Mesothelial cell of epicardium (in vitro differentiated cells): ENCODE results near the gene TOM1. TPM values are rescaled to one million over a fixed set of nuclear protein-coding genes. Genes with fewer than 3 reads are reported as not detected.
"Not testable (repeated sequence)": the region's sequence is repeated elsewhere in the genome, so short reads cannot be mapped to it uniquely, and the experiment has no call there.

Experiments
- DNase-seq, 2 experiments: peaks; one replicate each; pipeline ENCODE4 v3.0.0; 2021; ENCODE audit warnings: low spot score in 2 of 2; ENCODE audit not compliant: unreplicated experiment in 2 of 2
- H3K27ac Mint-ChIP-seq: 2 replicates; pipeline ENCODE4 v1.8.0; 2021; ENCODE audit warnings: mixed read lengths
- H3K27me3 Mint-ChIP-seq: 2 replicates; pipeline ENCODE4 v1.8.0; 2021; ENCODE audit warnings: low read depth, mixed read lengths
- H3K36me3 Mint-ChIP-seq: 2 replicates; pipeline ENCODE4 v1.8.0; 2021; ENCODE audit warnings: mixed read lengths
- H3K4me1 Mint-ChIP-seq: 2 replicates; pipeline ENCODE4 v1.8.0; 2021; ENCODE audit warnings: mixed read lengths
- H3K4me3 Mint-ChIP-seq: 2 replicates; pipeline ENCODE4 v1.8.0; 2021; ENCODE audit warnings: mild to moderate bottlenecking, moderate library complexity, mixed read lengths
- H3K9me3 Mint-ChIP-seq: 2 replicates; pipeline ENCODE4 v1.8.0; 2021; ENCODE audit warnings: mixed read lengths
- CTCF ChIP-seq: fragments of 200-600 bp; sonication (generic); IDR thresholded peaks from one replicate; pipeline ENCODE4 v1.5.0; 2021; ENCODE audit warnings: antibody characterized with exemption; ENCODE audit not compliant: unreplicated experiment
- total RNA-seq: library from RNA; stranded (reverse); gene quantifications from 3 replicates; pipeline ENCODE4 v1.2.1, GENCODE V29; 2021

Gene TOM1
- total RNA-seq, 1 donor from 2014 or later: 41.4 TPM

- H3K27ac Mint-ChIP-seq: no peak overlapping the region
Measured at GRCh38 chr22:35357883-35358621, 58.4 kb downstream of the TOM1 start.

GRCh38 chr22:35359380-35360065 lies 59.8 kb downstream of the TOM1 start:
- Mint-ChIP-seq H3K27me3 (no peaks in the 10 kb centered on the region), H3K4me1 (no peaks in the 10 kb centered on the region), H3K36me3 (no peaks in the 10 kb centered on the region), H3K4me3 (no peak overlapping the region), H3K27ac (no peak overlapping the region), H3K9me3 (no peaks in the 10 kb centered on the region)
- TF ChIP-seq CTCF: no peak
- no peak for DNase-seq

More at GRCh38 chr22:35357883-35358621, 58.4 kb downstream of the TOM1 start:
- Mint-ChIP-seq H3K4me1 (no peaks in the 10 kb centered on the region), H3K4me3 (no peak overlapping the region), H3K36me3 (no peaks in the 10 kb centered on the region), H3K9me3 (no peaks in the 10 kb centered on the region), H3K27me3 (no peaks in the 10 kb centered on the region)
- no peak for DNase-seq
- TF ChIP-seq CTCF: no peak

- no peak for DNase-seq
- Mint-ChIP-seq H3K27ac (no peak overlapping the region), H3K4me3 (no peak overlapping the region), H3K4me1 (peaks cover under 1% of the 10 kb centered on the region), H3K36me3 (no peaks in the 10 kb centered on the region), H3K9me3 (no peaks in the 10 kb centered on the region), H3K27me3 (no peaks in the 10 kb centered on the region)
- no peak for TF ChIP-seq CTCF
Measured at GRCh38 chr22:35361001-35361558, 61.4 kb downstream of the TOM1 start.

DNA sequence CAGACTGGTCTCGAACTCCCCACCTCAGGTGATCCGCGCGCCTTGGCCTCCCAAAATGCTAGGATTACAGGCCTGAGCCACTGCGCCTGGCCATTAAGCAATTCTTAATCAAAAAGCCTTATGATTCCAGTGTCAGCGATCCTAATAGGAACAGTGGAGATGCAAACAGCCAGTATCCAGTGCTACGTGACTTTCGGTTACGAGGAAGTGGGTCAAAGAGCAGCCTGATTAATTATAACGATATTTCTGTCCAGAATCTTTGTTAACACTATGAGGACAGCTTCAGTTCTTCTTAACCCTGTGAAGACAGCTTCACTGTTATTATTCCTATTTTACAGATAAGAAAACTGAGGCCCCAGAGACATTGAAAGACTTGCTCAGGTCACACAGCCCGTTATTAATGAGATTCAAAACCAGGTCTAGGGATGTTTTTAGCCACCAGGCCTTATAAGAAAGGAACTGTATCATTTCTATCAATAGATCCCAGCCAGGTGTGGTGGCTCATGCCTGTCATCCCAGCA lies 63.9 kb downstream of the TOM1 start:
- H3K27me3 Mint-ChIP-seq: no peaks in the 10 kb centered on the region
- H3K4me3 Mint-ChIP-seq: no peak overlapping the region
- H3K27ac Mint-ChIP-seq: no peak overlapping the region
- no peaks in the 10 kb centered on the region for H3K9me3 Mint-ChIP-seq
- peaks cover 9% of the 10 kb centered on the region for H3K4me1 Mint-ChIP-seq
- H3K36me3 Mint-ChIP-seq: no peaks in the 10 kb centered on the region
- no peak for TF ChIP-seq CTCF
- no peak for DNase-seq

DNA sequence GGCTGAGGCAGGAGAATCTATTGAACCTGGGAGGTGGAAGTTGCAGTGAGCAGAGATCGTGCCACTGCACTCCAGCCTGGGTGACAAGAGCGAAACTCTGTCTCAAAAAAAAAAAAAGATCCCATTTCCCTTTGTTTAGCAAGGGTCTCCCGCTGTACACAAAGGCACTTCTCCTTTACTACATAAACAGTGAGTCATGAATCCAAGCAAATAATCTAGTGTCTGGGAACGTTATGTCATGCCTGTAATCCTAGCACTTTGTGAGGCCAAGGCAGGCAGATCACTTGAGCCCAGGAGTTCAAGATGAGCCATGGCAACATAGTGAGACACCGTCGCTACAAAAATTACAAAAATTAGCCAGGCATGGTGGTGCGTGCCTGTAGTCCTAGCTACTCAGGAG lies 64.5 kb downstream of the TOM1 start:
- H3K27me3 Mint-ChIP-seq, H3K27ac Mint-ChIP-seq, H3K36me3 Mint-ChIP-seq, H3K9me3 Mint-ChIP-seq, H3K4me1 Mint-ChIP-seq, DNase-seq, H3K4me3 Mint-ChIP-seq: not testable (repeated sequence)

- DNase-seq: no peak
- no peaks in the 10 kb centered on the region for H3K27me3 Mint-ChIP-seq
Measured at GRCh38 chr22:35367331-35367886, 67.7 kb downstream of the TOM1 start.

More at GRCh38 chr22:35367331-35367886, 67.7 kb downstream of the TOM1 start:
- Mint-ChIP-seq H3K27ac (no peak overlapping the region), H3K9me3 (no peaks in the 10 kb centered on the region), H3K36me3 (no peaks in the 10 kb centered on the region), H3K4me1 (peaks cover 23% of the 10 kb centered on the region), H3K4me3 (no peak overlapping the region)
- no peak for TF ChIP-seq CTCF
